UCSD-AML1 (cell line): ENCODE results near the gene NOX3.
"Not testable (repeated sequence)": the region's sequence is repeated elsewhere in the genome, so short reads cannot be mapped to it uniquely, and the experiment has no call there.

Experiments
- DNase-seq: peaks from one replicate; lab custom pipeline; 2025; ENCODE audit not compliant: unreplicated experiment; lab: John Stamatoyannopoulos, UW

NOX3 gene

GRCh38 chr6:155468543-155468942, 12.9 kb upstream of the NOX3 start:
- not testable (repeated sequence) for DNase-seq

DNA sequence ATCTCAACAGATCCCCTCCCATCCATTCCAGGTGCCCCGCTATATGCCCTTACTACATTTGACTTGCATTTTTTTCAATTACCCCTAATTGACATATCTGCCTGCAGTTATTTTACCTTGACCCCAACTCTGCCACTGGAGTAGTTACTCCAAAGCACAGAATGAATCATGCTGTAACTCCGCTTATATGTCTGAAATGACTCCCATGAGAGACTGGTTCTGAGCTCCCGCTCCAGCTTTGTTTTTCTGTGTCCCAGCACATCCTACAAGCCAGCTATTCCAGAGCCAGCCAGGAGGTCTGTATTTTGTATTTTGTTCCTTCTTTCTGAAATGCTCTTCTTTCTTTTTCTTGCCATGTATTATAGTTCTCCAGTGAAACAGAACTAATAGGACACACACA, 10.9 kb upstream of the NOX3 start:
- no peak for DNase-seq

- no peak for DNase-seq
Observed at GRCh38 chr6:155461556-155461955, 5.9 kb upstream of the NOX3 start.

DNA sequence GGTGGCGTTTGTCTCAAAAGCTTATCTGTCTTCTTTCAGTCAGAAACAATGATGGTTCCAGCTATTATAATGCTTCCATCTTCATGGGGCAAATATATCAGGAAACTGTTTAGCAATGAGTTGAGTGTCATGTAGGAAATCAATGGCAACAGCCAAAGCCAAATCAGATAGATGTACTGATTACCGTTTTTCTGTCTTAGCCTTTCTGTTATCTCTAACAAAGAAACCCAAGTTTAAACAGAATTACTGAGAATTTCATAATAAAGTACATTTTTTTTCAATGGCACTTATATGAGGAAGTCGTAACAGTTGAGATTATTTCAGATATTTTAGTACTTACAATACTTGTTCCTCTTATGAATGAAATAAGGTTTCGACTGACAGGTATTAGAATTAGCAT, 1.2 kb downstream of the NOX3 start:
- DNase-seq, result no peak

DNA sequence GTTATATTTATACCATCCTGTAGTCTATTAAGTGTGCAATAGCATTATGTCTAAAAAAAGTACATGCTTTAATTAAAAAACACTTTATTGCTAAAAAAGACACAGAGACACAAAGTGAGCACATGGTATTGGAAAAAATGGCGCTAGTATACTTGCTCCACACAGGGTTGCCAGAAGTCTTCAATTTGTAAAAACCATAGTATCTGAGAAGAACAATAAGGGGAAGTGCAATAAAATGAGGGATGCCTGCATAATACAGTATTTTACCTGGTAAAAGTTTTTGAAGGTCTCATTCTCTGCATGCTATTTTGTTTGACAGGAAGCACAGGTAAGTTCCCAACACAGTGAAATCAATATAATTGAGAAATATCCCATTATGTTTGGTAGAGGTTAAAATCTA, 1.6 kb downstream of the NOX3 start:
- DNase-seq, result no peak

DNA sequence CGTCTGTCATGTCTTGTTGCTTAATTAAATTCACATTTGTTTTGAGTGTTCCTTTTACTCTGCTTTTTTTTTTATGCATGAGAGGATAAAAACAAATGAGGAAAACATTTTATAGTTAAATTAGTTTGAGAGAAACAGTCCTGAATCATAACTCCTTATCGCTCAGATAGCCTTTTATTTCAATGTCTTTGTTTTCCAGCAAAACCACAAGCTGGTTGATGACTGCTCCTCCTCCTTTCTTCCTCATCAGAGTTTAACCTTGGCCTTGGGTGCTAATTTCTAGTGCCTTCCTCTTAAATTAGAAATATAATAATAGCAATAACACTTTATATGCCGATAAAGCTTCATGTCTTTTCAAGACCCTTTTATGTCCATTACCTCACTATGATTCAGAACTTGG, 3.1 kb downstream of the NOX3 start:
- DNase-seq, result no peak

DNA sequence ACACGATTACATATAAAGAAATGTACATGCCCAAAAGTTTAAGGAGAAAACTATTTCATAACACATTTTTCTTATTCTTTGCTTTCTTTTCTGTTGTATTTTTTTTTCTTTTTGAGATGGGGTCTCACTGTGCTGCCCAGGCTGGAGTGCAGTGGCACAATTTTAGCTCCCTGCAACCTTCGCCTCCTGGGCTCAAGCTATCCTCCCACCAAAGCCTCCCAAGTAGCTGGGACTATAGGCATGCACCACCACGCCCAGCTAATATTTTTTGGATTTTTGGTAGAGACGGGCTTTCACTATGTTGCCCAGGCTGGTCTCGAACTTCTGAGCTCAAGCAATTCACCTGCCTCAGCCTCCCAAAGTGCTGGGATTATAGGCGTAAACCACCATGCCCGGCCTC, 4.1 kb downstream of the NOX3 start:
- DNase-seq, result not testable (repeated sequence)

- no peak for DNase-seq
Observed at GRCh38 chr6:155450240-155450581, 5.4 kb downstream of the NOX3 start.

- DNase-seq, result no peak
Observed at GRCh38 chr6:155449450-155450239, 6.0 kb downstream of the NOX3 start.

- no peak for DNase-seq
Observed at GRCh38 chr6:155448668-155449449, 6.8 kb downstream of the NOX3 start.

DNA sequence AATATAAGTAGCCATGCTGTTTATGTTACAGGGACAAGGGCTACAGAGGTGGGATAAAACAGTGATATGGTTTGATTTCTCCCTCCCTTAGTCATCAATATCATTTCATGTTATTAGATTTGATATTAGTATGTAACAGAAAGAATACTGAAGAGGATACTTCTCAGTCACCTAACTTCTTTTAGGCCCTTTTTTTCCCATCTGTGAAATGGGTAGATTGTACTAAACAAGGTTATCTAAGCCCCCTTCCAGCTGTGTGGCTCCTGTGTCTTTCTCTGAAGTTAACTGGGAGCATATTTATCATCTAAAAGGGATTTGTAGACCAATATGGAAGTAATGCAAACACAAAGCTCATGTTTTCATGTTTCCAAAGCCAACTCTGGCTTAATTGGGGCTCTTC, 7.7 kb downstream of the NOX3 start:
- DNase-seq, result no peak

DNA sequence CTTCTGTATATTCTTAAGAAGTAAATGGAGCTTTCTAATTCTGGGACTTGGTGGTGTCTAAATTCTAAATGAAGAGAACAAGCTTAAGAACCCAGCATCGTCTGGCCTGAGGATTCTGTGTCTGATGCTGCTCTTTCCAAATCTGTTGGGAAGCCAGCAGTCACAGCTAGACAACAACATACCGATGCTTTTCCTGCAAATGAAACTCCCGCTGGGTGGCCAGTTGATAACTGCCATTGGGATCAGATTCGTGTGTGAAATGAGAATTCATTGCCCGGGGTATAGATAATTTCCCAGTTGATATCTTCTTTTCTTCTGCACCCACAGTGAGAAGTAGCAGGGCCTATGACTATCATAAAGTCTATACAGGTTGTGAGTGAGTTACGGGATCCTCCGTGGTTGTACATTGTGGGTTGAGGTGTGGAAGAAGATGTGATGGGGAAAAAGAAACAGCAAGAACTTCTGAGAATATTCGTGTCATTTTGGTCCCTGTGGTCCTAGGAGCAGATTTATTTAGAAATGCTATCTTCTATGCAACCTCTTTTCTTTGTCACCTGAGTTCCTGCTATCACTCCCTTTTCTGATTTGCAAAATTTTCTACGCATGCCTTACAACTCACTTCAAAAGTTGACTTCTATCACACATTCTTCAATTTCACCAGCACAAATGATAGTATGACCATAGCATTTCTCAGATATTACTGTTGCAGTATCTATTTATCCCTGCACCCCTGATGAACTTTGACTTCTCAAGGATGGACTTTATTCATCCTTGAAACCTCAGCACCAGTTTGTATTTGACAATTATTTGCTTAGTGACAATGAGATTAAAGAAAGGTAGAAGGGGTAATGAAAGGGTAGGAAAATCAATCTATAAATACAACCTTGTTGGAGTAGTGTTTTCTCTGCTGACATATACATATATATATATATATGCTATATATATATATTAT, 10.4 kb downstream of the NOX3 start:
- DNase-seq, result no peak

DNA sequence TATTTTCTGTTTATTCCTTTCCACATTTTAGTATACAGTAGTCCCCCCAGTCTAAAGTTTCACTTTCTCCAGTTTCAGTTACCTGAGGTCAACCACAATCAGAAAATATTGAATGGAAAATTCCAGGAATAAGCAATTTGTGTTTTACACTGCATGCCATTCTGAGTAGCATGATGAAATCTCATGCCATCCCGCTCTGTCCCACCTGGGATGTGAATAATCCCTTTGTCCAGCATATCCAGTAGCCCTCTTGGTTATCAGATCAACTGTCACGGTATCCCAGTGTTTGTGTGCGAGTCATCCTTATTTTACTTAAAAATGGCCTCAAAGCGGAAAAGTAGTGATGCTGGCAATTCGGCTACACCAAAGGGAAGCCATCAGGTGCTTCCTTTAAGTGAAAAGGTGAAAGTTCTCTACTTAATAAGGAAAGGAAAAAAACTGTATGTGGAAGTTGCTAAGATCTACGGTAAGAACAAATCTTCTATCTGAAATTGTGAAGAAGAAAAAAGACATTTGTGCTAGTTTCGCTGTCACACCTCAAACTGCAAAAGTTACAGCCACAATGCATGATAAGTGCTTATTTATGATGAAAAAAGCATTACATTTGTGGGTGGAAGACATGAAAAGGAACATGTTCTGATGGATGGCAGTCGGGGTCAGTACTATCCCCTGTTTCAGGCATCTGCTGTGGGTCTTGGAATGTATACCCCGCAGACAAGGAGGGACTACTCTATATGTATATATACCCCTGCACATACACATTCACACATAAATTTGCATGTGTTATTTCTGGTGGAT, 11.3 kb downstream of the NOX3 start:
- no peak for DNase-seq

GRCh38 chr6:155443168-155443567, 12.5 kb downstream of the NOX3 start:
- no peak for DNase-seq

- DNase-seq, result no peak
Observed at GRCh38 chr6:155442562-155442961, 13.1 kb downstream of the NOX3 start.

DNA sequence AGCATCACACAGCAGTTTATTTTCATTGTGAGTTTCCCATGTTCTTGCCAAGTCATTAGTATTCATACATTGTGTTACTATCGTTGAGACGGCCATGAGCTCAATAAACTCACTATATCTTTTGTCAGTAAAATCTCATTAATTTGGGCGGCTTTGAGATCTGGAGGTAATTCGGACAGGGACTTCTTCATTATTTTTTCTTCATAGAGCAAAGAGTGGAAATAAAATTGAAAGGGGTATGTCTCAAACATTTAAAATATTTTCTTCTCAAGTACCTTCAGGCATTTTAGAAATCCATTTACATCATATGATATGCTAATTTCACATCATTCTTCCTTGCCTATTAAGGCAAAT, 14.6 kb downstream of the NOX3 start:
- DNase-seq, result no peak

GRCh38 chr6:155440398-155441111, 15.1 kb downstream of the NOX3 start:
- DNase-seq, result no peak

- DNase-seq, result no peak
Observed at GRCh38 chr6:155439376-155439775, 16.3 kb downstream of the NOX3 start.

GRCh38 chr6:155436981-155437749, 18.5 kb downstream of the NOX3 start:
- DNase-seq, result no peak
